GM23338 (cell line): ENCODE data around the gene MYO18A. TPM values are rescaled to one million over a fixed set of nuclear protein-coding genes. Genes with fewer than 3 reads are reported as not detected.

Experiments used
- ATAC-seq: fragments of 200-7000 bp; cut with Tn5 transposase; 3 replicates; pipeline ENCODE4 v1.9.1; 2020
- DNase-seq: peaks from one replicate; pipeline ENCODE4 v3.0.0-alpha.2; 2015; ENCODE audit warnings: low spot score
- H2AFZ ChIP-seq: fragments of 200-600 bp; sonication (generic); 2 replicates; pipeline ENCODE4 v1.8.0; 2016; ENCODE audit warnings: antibody characterized with exemption, mild to moderate bottlenecking, moderate library complexity
- H3F3A ChIP-seq: fragments of 200-600 bp; sonication (generic); replicated peaks from 2 replicates; pipeline ENCODE4 v1.8.0; 2017; ENCODE audit warnings: antibody characterized with exemption, mixed run types, low read depth
- H3K27ac ChIP-seq: fragments of 200-600 bp; sonication (generic); 2 replicates; pipeline ENCODE4 v1.6.1; 2016; ENCODE audit warnings: low read depth
- H3K27me3 ChIP-seq: fragments of 200-600 bp; sonication (generic); 2 replicates; pipeline ENCODE4 v1.8.0; 2016; ENCODE audit warnings: mild to moderate bottlenecking, mixed run types, moderate library complexity; ENCODE audit not compliant: insufficient read depth
- H3K36me3 ChIP-seq: fragments of 200-600 bp; sonication (generic); 2 replicates; pipeline ENCODE4 v1.8.0; 2016; ENCODE audit warnings: mild to moderate bottlenecking; ENCODE audit not compliant: insufficient read depth
- H3K4me1 ChIP-seq: fragments of 200-600 bp; sonication (generic); 2 replicates; pipeline ENCODE4 v1.8.0; 2016; ENCODE audit warnings: mild to moderate bottlenecking, moderate library complexity; ENCODE audit not compliant: insufficient read depth
- H3K4me2 ChIP-seq: fragments of 200-600 bp; sonication (generic); 2 replicates; pipeline ENCODE4 v1.7.1; 2017; ENCODE audit warnings: mixed run types
- H3K4me3 ChIP-seq: fragments of 200-600 bp; sonication (generic); 2 replicates; pipeline ENCODE4 v1.6.1; 2016; ENCODE audit warnings: mixed run types
- H3K79me2 ChIP-seq: fragments of 200-600 bp; sonication (generic); replicated peaks from 2 replicates; pipeline ENCODE4 v1.8.0; 2017; ENCODE audit warnings: mild to moderate bottlenecking; ENCODE audit not compliant: insufficient read depth
- H3K9me2 ChIP-seq: fragments of 200-600 bp; sonication (generic); 2 replicates; pipeline ENCODE4 v1.8.0; 2017; ENCODE audit not compliant: insufficient read depth
- H4K20me1 ChIP-seq: fragments of 200-600 bp; sonication (generic); replicated peaks from 2 replicates; pipeline ENCODE4 v1.8.0; 2017; ENCODE audit warnings: mild to moderate bottlenecking; ENCODE audit not compliant: insufficient read depth
- H3K27ac Mint-ChIP-seq: 2 replicates; pipeline ENCODE4 v1.8.0; 2020; ENCODE audit warnings: inconsistent platforms, mild to moderate bottlenecking, moderate library complexity, mixed read lengths
- H3K27me3 Mint-ChIP-seq: 3 replicates; pipeline ENCODE4 v1.8.0; 2022; ENCODE audit warnings: low read depth, mild to moderate bottlenecking, moderate library complexity, mixed read lengths, inconsistent platforms; ENCODE audit not compliant: insufficient read depth, poor library complexity
- H3K36me3 Mint-ChIP-seq: 3 replicates; pipeline ENCODE4 v1.8.0; 2021; ENCODE audit warnings: low read depth, mild to moderate bottlenecking, inconsistent platforms, moderate library complexity, mixed read lengths
- H3K4me1 Mint-ChIP-seq: 3 replicates; pipeline ENCODE4 v1.8.0; 2020; ENCODE audit warnings: mild to moderate bottlenecking, inconsistent platforms, mixed read lengths
- H3K4me3 Mint-ChIP-seq: 3 replicates; pipeline ENCODE4 v1.8.0; 2021; ENCODE audit warnings: moderate library complexity, mild to moderate bottlenecking, inconsistent platforms, mixed read lengths
- H3K9me3 Mint-ChIP-seq: 3 replicates; pipeline ENCODE4 v1.8.0; 2020; ENCODE audit warnings: moderate library complexity, mild to moderate bottlenecking, inconsistent platforms, mixed read lengths
- CREB1 ChIP-seq: fragments of 250-450 bp; sonication (Bioruptor Pico); IDR thresholded peaks from 2 replicates; pipeline ENCODE4 v1.5.0; 2020; ENCODE audit warnings: low read depth, mild to moderate bottlenecking, moderate library complexity
- EZH2phosphoT487 ChIP-seq: fragments of 200-600 bp; sonication (generic); IDR thresholded peaks from one replicate; pipeline ENCODE4 v1.8.1; 2018; ENCODE audit warnings: antibody characterized with exemption; ENCODE audit not compliant: unreplicated experiment
- JUNB ChIP-seq: IDR thresholded peaks from one replicate; pipeline ENCODE4 v1.6.1; 2016; ENCODE audit warnings: antibody characterized with exemption; ENCODE audit not compliant: unreplicated experiment
- POLR2AphosphoS5 ChIP-seq: IDR thresholded peaks from 2 replicates; pipeline ENCODE4 v1.6.1; 2016; ENCODE audit warnings: antibody characterized with exemption, low read depth
- ZNF114 ChIP-seq: fragments of 250-450 bp; sonication (Bioruptor Pico); IDR thresholded peaks from 2 replicates; pipeline ENCODE4 v1.5.0; 2020; ENCODE audit warnings: mild to moderate bottlenecking, moderate library complexity
- ZNF331 ChIP-seq: fragments of 250-450 bp; sonication (Bioruptor Pico); IDR thresholded peaks from 2 replicates; pipeline ENCODE4 v1.5.0; 2020; ENCODE audit warnings: low read depth, mild to moderate bottlenecking, moderate library complexity
- polyA plus RNA-seq: library from polyadenylated mRNA; unstranded; fragments of >200 nt; fragmentation: Nextera tagmentation; extraction: Ambion mirVana; gene quantifications from 2 replicates; pipeline ENCODE4 v1.2.1, GENCODE V29; 2016
- total RNA-seq: library from RNA; depleted of rRNA; stranded (reverse); fragments of >200 nt; shearing (Covaris generic); gene quantifications from 2 replicates; pipeline ENCODE4 v1.2.3, GENCODE V29; 2014
- TF ChIP-seq, protein P1 (sequence below): IDR thresholded peaks from one replicate; pipeline ENCODE4 v1.6.1; 2018; ENCODE audit warnings: antibody characterized with exemption; ENCODE audit not compliant: unreplicated experiment
- TF ChIP-seq, protein P2 (sequence below): IDR thresholded peaks from 2 replicates; pipeline ENCODE4 v1.6.1; 2016; ENCODE audit warnings: antibody characterized with exemption
- TF ChIP-seq, protein P3 (sequence below): fragments of 250-450 bp; sonication (Bioruptor Pico); IDR thresholded peaks from 2 replicates; pipeline ENCODE4 v1.5.0; 2020; ENCODE audit warnings: mild to moderate bottlenecking, moderate library complexity

The MYO18A gene
- total and polyA plus RNA-seq, 2 experiments from 2014 or later = 18.3 to 37.5 TPM

GRCh38 chr17:29084541-29085146, 95.6 kb downstream of the MYO18A start:
- H3K4me1 Mint-ChIP-seq = peaks cover 63% of the 10 kb centered on the region
- no peaks in the 10 kb centered on the region; the same call in 1 of the 2 replicates for H3K36me3 ChIP-seq
- DNase-seq (peak; percentile 38), ATAC-seq (peak; percentile 52)
- H3K27ac Mint-ChIP-seq = no peak overlapping the region
- peaks cover 20% of the 10 kb centered on the region for H3K27me3 Mint-ChIP-seq
- peaks cover 38% of the 10 kb centered on the region for H3K36me3 Mint-ChIP-seq
- H3F3A ChIP-seq = peaks cover 20% of the 10 kb centered on the region
- no peak overlapping the region for H2AFZ ChIP-seq
- H4K20me1 ChIP-seq = no peaks in the 10 kb centered on the region
- peak overlapping the region; percentile 69 for H3K4me2 ChIP-seq
- H3K79me2 ChIP-seq = no peaks in the 10 kb centered on the region
- no peak overlapping the region for H3K4me3 ChIP-seq
- TF ChIP-seq, protein P1, sequence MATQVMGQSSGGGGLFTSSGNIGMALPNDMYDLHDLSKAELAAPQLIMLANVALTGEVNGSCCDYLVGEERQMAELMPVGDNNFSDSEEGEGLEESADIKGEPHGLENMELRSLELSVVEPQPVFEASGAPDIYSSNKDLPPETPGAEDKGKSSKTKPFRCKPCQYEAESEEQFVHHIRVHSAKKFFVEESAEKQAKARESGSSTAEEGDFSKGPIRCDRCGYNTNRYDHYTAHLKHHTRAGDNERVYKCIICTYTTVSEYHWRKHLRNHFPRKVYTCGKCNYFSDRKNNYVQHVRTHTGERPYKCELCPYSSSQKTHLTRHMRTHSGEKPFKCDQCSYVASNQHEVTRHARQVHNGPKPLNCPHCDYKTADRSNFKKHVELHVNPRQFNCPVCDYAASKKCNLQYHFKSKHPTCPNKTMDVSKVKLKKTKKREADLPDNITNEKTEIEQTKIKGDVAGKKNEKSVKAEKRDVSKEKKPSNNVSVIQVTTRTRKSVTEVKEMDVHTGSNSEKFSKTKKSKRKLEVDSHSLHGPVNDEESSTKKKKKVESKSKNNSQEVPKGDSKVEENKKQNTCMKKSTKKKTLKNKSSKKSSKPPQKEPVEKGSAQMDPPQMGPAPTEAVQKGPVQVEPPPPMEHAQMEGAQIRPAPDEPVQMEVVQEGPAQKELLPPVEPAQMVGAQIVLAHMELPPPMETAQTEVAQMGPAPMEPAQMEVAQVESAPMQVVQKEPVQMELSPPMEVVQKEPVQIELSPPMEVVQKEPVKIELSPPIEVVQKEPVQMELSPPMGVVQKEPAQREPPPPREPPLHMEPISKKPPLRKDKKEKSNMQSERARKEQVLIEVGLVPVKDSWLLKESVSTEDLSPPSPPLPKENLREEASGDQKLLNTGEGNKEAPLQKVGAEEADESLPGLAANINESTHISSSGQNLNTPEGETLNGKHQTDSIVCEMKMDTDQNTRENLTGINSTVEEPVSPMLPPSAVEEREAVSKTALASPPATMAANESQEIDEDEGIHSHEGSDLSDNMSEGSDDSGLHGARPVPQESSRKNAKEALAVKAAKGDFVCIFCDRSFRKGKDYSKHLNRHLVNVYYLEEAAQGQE = no peak
- TF ChIP-seq, protein P2, sequence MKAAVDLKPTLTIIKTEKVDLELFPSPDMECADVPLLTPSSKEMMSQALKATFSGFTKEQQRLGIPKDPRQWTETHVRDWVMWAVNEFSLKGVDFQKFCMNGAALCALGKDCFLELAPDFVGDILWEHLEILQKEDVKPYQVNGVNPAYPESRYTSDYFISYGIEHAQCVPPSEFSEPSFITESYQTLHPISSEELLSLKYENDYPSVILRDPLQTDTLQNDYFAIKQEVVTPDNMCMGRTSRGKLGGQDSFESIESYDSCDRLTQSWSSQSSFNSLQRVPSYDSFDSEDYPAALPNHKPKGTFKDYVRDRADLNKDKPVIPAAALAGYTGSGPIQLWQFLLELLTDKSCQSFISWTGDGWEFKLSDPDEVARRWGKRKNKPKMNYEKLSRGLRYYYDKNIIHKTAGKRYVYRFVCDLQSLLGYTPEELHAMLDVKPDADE = no peak
- H3K27ac ChIP-seq = 0 out of 2 replicates have a peak overlapping the region, but pooled peaks have one; percentile 26
- H3K9me3 Mint-ChIP-seq = peaks cover 3% of the 10 kb centered on the region; the same call in 1 of the 3 replicates
- H3K4me3 Mint-ChIP-seq = peak overlapping the region; percentile 21; the same call in 1 of the 3 replicates
- H3K4me1 ChIP-seq = peaks cover 22% of the 10 kb centered on the region
- H3K27me3 ChIP-seq = no peaks in the 10 kb centered on the region
- H3K9me2 ChIP-seq = no peaks in the 10 kb centered on the region

DNA sequence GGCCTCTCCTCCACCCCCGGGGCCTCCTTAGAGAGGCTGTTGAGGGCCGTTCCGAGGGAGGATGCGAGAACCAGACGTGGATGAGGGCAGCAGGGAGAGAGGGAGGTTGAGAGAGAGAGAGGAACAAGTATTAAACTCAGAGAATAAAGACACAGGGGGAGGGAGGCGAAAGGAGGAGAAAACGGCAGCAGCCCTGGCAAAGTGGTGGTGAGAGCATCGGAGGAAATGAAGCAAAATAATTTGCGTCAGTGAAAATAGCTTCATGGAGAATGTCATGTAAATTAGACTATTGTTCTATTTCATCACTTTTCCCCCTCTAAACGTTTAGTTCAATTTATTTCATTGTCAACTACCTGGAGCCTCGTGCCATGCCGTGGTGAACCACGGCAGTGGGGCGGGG, 99.2 kb downstream of the MYO18A start:
- Histone ChIP-seq H4K20me1 (no peaks in the 10 kb centered on the region), H3K4me2 (no peak overlapping the region), H3K36me3 (no peaks in the 10 kb centered on the region), H3K4me3 (no peak overlapping the region), H3K79me2 (no peaks in the 10 kb centered on the region), H3F3A (peaks cover 20% of the 10 kb centered on the region), H3K9me2 (no peaks in the 10 kb centered on the region), H3K27me3 (no peaks in the 10 kb centered on the region), H2AFZ (no peak overlapping the region), H3K27ac (no peak overlapping the region), H3K4me1 (peaks cover 38% of the 10 kb centered on the region)
- ATAC-seq (no peak), DNase-seq (no peak)
- Mint-ChIP-seq H3K4me1 (peaks cover 66% of the 10 kb centered on the region), H3K27me3 (peaks cover 21% of the 10 kb centered on the region), H3K9me3 (no peaks in the 10 kb centered on the region), H3K27ac (peak overlapping the region; percentile 30; the same call in 1 of the 2 replicates), H3K36me3 (peaks cover 18% of the 10 kb centered on the region), H3K4me3 (no peak overlapping the region)
- TF ChIP-seq, protein P3, sequence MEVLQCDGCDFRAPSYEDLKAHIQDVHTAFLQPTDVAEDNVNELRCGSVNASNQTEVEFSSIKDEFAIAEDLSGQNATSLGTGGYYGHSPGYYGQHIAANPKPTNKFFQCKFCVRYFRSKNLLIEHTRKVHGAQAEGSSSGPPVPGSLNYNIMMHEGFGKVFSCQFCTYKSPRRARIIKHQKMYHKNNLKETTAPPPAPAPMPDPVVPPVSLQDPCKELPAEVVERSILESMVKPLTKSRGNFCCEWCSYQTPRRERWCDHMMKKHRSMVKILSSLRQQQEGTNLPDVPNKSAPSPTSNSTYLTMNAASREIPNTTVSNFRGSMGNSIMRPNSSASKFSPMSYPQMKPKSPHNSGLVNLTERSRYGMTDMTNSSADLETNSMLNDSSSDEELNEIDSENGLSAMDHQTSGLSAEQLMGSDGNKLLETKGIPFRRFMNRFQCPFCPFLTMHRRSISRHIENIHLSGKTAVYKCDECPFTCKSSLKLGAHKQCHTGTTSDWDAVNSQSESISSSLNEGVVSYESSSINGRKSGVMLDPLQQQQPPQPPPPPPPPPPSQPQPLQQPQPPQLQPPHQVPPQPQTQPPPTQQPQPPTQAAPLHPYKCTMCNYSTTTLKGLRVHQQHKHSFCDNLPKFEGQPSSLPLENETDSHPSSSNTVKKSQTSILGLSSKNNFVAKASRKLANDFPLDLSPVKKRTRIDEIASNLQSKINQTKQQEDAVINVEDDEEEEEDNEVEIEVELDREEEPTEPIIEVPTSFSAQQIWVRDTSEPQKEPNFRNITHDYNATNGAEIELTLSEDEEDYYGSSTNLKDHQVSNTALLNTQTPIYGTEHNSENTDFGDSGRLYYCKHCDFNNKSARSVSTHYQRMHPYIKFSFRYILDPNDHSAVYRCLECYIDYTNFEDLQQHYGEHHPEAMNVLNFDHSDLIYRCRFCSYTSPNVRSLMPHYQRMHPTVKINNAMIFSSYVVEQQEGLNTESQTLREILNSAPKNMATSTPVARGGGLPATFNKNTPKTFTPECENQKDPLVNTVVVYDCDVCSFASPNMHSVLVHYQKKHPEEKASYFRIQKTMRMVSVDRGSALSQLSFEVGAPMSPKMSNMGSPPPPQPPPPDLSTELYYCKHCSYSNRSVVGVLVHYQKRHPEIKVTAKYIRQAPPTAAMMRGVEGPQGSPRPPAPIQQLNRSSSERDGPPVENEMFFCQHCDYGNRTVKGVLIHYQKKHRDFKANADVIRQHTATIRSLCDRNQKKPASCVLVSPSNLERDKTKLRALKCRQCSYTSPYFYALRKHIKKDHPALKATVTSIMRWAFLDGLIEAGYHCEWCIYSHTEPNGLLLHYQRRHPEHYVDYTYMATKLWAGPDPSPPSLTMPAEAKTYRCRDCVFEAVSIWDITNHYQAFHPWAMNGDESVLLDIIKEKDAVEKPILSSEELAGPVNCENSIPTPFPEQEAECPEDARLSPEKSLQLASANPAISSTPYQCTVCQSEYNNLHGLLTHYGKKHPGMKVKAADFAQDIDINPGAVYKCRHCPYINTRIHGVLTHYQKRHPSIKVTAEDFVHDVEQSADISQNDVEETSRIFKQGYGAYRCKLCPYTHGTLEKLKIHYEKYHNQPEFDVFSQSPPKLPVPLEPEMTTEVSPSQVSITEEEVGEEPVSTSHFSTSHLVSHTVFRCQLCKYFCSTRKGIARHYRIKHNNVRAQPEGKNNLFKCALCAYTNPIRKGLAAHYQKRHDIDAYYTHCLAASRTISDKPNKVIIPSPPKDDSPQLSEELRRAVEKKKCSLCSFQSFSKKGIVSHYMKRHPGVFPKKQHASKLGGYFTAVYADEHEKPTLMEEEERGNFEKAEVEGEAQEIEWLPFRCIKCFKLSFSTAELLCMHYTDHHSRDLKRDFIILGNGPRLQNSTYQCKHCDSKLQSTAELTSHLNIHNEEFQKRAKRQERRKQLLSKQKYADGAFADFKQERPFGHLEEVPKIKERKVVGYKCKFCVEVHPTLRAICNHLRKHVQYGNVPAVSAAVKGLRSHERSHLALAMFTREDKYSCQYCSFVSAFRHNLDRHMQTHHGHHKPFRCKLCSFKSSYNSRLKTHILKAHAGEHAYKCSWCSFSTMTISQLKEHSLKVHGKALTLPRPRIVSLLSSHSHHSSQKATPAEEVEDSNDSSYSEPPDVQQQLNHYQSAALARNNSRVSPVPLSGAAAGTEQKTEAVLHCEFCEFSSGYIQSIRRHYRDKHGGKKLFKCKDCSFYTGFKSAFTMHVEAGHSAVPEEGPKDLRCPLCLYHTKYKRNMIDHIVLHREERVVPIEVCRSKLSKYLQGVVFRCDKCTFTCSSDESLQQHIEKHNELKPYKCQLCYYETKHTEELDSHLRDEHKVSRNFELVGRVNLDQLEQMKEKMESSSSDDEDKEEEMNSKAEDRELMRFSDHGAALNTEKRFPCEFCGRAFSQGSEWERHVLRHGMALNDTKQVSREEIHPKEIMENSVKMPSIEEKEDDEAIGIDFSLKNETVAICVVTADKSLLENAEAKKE (CRISPR knock-in tag) = no peak
- TF ChIP-seq EZH2phosphoT487 = no peak
- TF ChIP-seq, protein P2 = no peak
- TF ChIP-seq CREB1 (CRISPR knock-in tag) = no peak
- no peak for TF ChIP-seq POLR2AphosphoS5
- TF ChIP-seq ZNF114 (CRISPR knock-in tag) = no peak
- no peak for TF ChIP-seq JUNB
- TF ChIP-seq ZNF331 (CRISPR knock-in tag) = no peak
